GM13977 (cell line): ENCODE measurements around the gene PKNOX2.

Experiments used
- DNase-seq: peaks from one replicate; pipeline ENCODE4 v3.0.0; 2012; ENCODE audit warnings: low spot score
- in situ Hi-C: fragments of 300-500 bp; cut with MboI; formaldehyde crosslinking; loops from one replicate; pipeline ENCODE4 v1.12.0; 2022; ENCODE audit warnings: low sequenced_read_pairs, low pct_unique_long_range_greater_than_20kb, mixed read lengths, inconsistent platforms; ENCODE audit not compliant: unreplicated experiment
- TF ChIP-seq, protein P1 (sequence below): IDR thresholded peaks from 2 replicates; pipeline ENCODE4 v1.5.1; 2012; ENCODE audit warnings: mild to moderate bottlenecking, control low read depth; ENCODE audit not compliant: insufficient read depth; ENCODE audit errors: extremely low read depth, missing control alignments

The PKNOX2 gene

DNA sequence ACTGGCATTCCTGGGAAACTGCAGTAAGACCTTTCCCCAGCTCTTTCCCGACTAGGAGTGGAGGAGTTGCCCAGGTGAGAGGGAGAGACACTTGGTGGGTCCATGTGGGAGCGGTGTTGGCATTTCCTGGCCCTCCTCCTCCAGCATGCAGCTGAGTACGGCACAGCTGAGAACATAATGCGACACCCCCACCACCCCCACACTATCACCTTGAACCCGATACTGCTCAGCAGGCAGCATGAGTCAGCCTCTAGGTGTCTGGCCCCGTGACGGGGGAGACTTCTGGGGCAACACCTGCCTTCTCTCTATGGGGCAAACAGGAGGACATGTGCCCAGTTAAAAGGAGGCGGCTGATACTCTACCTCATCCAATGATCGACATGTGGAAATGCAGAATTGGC, 64.4 kb downstream of the PKNOX2 start:
- in situ Hi-C loops: no loop called here
- DNase-seq: no peak
- TF ChIP-seq, protein P1, sequence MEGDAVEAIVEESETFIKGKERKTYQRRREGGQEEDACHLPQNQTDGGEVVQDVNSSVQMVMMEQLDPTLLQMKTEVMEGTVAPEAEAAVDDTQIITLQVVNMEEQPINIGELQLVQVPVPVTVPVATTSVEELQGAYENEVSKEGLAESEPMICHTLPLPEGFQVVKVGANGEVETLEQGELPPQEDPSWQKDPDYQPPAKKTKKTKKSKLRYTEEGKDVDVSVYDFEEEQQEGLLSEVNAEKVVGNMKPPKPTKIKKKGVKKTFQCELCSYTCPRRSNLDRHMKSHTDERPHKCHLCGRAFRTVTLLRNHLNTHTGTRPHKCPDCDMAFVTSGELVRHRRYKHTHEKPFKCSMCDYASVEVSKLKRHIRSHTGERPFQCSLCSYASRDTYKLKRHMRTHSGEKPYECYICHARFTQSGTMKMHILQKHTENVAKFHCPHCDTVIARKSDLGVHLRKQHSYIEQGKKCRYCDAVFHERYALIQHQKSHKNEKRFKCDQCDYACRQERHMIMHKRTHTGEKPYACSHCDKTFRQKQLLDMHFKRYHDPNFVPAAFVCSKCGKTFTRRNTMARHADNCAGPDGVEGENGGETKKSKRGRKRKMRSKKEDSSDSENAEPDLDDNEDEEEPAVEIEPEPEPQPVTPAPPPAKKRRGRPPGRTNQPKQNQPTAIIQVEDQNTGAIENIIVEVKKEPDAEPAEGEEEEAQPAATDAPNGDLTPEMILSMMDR: no peak

DNA sequence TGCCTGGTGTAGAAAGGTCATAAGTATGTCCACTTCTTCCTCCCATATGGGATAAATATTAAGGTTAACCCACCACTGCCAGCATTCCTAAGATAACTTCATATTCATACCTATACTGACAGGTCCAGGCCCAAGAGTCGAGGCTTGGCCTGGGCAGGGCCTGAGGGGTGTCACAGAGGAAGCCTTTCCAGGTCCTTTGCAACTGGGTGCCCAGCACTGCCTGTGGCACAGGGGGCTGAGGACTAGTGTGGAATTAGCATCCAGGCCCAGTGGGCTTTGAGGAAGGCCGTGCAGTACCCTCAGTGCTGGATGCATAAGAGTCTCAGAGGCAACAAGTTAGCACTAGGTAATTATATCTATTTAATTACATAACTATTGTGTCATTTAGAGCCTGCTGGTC, 65.4 kb downstream of the PKNOX2 start:
- TF ChIP-seq, protein P1: no peak
- in situ Hi-C loops: no loop called here
- DNase-seq: no peak

DNA sequence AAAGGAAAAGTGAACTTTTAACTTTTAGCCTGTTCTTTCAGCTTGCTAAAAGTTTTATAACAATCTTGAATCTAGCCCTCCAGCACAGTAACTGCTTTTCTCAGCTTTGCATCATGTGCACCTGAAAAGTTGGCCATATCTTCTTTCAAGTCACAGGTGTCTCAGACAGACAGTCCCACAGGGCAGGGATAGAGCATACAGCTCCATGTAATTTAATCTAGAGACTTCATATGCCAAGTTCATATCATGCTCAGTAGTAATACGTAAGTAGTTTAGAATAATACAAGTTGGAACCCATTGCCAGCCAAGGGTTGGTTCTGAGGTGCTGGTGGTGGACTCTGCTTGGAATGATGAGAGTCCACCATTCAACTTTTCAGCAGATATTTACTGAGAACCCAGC, 68.6 kb downstream of the PKNOX2 start:
- in situ Hi-C loops: no loop called here
- TF ChIP-seq, protein P1: no peak
- no peak for DNase-seq

DNA sequence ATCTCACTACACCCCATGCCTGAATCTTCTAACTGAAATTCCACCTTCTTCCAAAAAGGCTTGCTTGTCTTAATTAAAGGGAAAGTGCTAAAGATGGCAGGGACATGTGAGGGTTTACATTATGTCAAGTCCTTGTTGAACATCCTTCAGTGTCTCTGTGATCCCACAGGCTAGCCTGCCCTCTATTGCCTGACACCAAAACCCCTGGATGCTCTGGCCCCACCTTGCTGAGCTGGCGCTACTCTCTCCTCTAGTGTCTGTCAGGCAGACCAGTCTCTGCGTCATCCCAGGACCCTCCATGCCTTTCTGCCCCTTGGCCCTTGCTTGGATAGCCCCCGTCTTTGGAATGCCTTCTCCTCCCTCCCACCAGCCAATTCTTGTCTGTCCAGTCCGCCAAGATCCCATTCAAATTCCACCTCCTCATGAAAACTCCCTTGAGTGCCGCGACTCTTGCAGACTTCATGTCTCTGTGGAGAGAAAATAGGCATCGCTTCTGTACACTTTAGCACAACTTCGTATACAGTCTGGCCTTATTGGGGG, 69.3 kb downstream of the PKNOX2 start:
- in situ Hi-C loops: no loop called here
- TF ChIP-seq, protein P1: no peak

DNA sequence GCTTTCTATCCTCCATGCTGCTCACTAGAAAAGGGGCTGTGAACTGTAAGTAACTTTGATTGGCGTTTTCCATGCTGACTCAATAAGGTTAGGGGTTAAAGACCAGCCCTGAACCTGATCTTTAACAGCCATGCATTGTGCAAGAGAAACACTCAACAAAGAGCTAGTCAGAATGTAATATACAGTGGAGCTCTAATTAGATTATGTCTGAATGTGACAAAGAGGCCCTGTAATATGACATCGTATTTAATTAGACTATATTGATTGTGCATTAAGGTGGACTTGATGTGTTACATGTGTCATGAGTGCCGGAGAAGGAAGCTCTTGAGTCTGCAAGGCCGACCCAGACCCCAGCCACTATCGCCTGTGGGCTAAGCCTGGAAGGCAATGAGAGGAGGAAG, 70.5 kb downstream of the PKNOX2 start:
- DNase-seq: no peak
- TF ChIP-seq, protein P1: no peak
- in situ Hi-C loops: no loop called here

More for the DNA sequence above, 69.3 kb downstream of the PKNOX2 start:
- DNase-seq: no peak

DNA sequence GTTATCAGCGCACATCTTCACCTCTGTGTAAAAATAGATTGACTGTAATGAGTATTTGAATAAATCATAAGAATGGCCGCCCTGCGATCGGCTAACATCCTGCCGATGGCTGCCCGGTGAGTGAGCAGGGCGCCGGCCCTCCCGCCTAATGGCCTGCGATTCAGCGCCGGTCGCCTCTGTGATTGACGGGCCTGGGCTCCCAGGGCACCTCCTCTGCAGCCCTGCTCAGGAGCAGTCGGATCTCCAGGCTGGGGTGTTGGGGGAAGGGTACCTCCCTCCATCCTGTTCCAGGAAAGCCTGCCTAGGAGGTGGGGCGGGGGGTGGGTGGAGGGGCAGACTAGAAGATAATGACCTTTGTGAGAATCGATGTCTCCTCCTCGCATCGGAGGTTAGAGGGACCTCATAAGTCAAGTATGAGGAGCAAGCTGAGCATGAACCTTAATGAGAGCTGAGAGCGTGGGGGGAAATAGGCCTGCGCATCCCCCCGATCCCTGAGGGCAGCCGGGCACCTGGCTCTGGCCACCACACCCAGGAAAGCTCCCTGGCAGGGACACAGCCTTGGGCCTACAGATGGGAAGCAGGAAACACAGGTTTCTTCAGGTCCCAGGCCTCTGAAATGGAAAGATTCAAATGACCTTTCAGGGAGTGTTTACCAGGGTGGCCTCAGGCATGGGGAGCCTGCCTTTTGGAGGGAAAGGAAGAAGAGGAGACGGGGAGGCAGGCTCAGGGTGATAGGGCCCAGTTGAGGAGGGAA, 71.7 kb downstream of the PKNOX2 start:
- TF ChIP-seq, protein P1: no peak
- no peak for DNase-seq
- in situ Hi-C loops: no loop called here
